HG02763 (cell line): ENCODE measurements around the gene DGKB.

ENCODE experiments used
- ATAC-seq: cut with Tn5 transposase; IDR thresholded peaks from one replicate; pipeline ENCODE4 v1.9.1; 2021; ENCODE audit warnings: mild to moderate bottlenecking, moderate library complexity; ENCODE audit not compliant: unreplicated experiment

The DGKB gene

DNA sequence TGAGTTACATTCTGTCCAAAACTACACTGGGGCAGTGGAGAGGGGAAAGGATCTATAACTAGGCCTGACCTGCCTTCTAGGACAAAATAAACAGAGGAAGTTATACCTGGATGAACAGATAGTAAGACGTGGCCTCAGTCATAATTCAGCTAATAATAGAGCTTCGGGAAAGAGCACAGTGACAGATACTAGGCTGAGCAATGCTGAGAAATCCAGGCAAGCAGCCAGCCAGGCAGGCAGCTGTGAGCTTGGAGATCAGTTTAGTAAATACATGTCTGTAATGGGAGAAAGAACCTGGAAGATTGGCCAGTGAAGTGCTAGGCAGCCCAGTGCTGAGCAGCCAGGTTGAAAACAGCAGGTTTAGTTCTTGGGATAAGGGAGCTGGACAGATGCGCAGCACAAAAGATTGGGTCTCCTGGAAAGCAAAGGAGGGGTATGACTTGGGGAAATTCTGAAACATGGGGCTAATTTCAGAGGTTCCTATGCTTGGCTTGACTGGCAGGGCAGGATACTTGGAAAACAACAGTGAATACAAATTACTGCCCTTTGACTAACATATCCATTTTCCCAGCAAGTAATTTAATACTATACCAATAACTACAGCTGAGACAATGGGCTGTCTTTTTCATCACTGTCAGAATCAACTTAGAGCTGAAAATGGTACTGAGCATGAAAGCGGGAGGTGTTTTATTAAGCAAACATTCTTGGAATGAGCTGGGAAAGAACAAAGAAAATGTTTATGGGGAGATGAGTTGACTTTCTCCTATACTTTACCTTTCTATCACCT is 140.8 kb downstream of the DGKB start:
- ATAC-seq: no peak

DNA sequence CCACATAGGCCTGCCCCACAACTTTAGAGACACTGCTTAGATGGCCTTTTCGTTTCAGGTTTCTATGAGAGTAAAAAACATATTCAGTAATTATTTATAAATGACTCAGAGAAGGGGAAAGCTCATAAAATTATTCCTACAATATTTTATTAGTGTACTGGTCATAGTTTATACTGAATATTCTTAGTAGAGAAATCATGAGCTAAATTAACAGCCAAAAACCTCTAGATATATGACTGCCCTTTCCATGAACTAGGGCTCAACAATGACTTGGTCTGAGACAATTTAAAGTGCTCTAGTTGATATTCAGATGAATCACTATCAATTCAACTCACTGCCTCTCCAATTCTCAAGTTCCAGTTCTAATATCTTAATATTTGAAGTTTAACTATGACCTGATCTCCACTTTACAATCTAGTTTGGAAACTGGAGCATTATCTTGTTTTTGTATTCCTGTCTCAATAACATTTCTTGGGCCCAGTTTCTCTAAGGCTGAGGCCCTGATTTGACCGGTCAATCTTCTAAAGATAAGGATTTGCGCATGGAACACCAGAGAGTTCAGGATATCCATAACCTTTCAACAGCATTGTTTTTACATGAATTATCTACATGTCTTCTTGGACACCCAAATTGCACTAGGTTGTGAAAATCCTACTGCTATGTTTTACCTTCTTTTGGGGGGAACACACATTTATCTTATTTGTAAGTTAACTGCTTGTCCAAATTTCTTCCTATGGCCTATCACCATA is 141.6 kb downstream of the DGKB start:
- ATAC-seq: no peak

DNA sequence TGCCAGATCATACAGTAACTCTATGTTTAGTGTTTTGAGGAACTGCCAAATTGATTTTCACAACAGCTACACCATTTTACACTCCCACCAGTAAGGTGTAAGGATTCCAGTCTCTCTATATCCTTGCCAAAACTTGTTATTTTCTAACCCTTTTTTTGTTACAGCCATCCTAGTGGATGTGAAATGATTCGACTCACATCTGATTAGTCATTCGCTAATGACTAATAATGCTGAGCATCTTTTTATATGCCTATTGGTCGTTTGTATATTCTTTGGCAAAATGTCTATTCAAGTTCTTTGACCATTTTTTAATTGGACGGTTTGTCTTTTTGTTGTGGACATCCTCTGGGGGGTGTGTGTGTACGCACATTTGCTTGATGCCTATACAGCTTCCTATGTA is 142.8 kb downstream of the DGKB start:
- no peak for ATAC-seq

DNA sequence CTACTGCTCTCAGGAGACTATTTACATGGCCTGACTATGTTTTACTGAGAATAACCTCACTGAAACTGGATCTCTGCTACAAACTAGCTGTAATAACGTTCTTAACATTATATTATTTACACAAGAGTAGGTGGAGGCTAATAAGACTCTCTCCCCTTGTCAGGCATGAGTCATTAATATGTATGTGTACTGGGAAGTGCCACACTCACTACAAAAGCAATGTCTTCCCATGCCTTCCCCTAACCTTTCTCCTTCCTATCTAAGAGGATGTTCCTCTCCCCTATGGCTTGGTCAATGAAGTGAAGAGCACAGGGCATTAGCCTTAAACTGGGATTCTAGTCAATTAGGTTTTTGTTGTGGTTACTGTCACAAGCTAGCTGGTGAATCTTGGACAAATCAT is 147.9 kb downstream of the DGKB start:
- no peak for ATAC-seq

DNA sequence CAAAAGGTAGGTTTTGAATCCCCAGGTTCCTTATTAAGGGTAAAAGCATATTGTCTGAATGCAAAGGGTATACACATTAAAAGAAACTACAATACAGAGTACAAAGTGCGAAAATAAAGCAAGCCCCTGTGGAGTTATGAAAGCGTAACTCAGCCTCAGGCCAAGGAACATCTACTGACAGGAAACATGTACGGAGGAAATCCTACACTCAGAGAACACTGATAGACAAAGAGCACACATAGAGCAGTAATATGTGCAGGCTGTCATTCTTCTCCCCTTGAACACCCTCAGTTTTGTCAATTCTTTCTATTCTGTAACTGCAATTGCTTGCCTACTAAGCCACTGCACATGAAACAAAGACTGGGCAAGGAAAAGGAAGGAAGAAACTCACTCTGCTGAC is 150.2 kb downstream of the DGKB start:
- no peak for ATAC-seq

DNA sequence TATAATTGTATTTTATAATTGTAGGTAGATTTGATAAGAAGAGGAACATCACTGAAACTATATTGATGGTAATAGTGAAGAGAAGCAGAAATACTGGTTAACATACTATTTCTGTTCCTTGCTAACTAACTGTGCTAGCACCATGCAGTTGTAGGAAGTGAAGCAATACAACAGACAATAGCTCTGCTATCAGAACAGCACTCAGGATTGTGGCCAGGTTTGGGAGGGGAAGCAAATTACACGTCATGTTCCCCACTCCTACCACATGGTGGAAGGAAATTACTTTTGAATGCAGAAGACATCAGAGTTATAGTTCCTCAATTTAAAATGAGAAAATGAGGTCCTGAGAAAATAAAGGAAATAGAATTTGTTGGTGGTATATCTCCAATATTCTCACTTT is 151.1 kb downstream of the DGKB start:
- no peak for ATAC-seq

DNA sequence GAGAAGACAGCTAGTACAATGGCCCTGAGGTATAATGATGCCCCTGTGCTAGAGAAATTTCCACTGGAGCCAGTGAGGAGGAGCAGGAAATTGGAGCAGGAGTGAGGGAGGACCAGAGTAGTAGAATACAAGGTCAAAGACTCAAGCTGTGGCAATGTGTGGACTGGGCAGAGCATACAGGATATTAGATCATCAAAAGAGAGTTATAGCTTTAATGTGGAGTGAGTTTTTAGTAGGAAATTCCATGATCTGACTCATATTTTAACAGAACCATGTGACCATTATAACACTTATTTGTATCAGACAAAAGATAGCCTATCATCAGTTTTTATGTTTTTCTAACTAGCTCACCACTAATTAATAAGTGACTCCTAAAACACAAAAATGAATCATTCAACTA is 154.1 kb downstream of the DGKB start:
- ATAC-seq: no peak

DNA sequence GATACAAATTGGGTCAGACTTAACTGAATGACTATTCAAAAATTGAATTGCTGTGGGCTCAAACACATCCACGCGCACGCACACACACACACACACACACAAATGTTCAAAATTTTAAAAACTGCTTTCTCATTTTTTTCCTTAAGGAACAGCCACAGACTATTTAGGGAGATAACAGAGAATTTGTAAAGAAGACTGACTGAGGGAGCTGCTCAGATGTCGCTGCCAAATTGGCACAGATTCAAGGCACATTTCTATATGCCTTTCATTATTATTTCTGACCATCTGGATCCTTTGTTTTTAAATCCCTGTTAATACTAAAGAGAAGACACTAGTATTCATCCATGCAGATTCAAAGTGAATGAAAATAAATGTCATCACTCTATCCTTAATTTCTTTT is 154.8 kb downstream of the DGKB start:
- no peak for ATAC-seq

DNA sequence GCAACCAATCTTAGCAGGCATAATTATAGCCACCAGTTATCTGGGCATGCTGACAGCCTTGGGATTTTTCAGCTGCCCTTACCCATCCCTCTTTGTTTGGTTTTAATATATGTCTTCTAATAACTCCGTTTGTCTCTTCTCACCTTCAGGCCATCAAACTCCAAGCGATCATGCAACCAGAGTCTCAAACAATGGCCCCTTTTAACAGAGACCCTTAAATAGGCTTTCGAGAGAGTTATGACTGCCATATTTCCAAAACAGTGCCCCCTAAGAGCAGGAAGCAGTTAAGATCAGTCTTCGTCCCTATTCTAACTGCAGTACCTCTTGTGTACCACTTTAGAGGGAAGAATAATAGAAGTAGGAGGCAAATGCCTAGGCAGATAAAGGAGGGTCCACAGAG is 157.5 kb downstream of the DGKB start:
- no peak for ATAC-seq

DNA sequence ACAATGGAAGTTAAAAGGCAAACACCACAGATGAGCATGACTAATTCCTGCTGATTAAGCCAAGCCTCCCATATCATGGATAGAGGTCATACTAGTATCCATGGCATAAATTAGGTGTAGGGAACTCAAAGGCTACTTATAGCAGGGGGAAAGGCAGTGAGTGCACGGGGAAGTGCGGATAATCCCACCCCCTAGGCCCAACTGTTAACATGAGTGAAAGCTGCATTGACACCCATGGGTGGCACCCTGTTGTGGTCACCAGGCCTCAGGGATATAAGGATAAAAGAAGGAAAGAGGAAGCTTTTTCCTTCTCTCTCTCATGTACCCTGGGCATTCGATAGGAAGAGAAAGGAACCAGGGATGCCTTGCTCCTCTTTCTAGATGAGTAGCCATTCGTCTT is 161.9 kb downstream of the DGKB start:
- no peak for ATAC-seq

DNA sequence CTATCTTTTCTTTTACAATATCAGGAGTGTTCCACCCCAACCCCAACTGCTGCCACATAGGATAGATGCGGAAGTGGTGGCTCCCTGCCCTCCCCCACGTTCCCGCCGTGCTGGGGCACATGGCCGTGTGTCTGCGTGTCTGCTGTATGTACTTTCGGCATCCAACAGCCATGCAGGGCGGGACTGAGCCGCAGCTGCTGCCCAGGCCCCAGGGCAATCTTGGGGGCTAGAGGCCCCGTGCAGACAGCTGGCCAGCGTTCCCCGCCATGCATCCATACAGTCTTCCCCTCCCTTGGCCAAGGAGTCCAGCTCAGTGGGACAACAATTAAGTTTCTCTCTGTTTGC is 162.7 kb downstream of the DGKB start:
- ATAC-seq: no peak

DNA sequence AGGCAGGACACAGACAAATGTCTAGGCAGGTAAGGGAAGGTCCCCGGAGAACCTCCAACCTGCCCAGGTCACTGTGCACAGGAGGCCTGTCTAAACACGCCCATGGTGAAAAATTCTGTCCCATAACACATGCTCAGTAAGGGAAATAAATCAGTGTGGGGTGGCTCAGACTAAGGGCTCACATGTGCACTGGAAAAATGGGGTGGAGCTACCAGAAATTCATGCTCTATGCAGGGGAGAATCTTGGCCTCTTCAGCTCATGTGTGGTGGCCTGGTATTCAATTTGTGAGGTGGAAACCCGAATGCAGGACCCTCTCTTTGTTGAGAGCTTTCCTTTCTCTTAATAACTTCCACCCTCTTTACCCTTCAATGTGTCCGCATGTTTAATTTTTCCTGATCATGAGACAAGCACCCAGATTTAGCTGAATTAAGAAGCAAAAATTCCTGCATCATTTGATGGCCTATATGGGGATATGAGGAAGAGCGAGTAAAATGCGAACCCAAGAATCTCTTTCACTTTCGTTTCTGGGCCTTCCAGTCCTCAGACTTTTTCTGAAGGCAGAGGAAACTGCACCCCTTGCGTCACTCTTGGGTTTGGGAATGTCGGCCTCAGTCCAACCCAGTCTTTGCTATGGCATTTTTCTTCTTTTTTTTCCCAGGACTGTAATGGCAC is 163.2 kb downstream of the DGKB start:
- ATAC-seq: no peak

DNA sequence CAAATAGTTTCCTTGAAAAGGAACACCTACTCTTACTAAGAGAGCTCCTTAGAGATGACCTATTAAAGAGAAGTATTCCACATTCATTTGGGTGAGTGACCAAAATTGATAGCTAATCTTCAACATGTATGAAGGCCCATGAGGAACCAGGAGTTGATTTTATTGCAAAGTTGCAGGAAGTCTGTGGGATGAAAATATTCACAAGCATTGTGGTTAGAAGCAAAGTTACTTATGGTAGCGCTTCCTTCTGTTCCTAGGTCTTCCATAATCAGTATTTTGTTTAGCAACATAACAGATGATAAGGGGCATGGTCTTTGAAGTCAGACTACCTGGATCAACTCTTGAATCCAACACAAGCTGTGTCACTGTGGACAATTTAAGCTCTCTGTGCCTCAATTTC is 164.5 kb downstream of the DGKB start:
- no peak for ATAC-seq

DNA sequence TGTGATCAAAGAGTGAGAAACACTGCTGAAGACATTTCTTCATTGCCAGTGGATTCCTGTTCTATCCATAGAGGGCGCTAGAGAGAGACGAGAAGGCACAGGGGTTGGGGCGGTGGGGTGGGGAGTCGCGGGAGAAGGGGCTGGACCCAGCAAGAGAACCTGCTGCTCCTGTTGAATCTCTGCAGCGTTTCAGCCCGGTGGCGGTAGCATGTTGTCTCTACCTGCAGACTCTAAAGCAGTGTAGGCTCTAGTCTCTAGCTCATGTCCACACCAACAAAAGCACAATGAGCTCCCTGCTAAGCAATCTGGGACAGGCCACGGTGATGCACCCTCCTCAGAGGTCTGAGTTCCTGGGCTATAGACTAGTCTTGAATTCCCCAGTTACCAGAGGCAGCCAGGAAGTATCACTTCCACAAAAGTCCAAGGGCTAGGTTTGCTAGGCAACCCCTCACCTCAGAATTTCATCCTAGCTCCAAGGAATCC is 167.7 kb downstream of the DGKB start:
- no peak for ATAC-seq

DNA sequence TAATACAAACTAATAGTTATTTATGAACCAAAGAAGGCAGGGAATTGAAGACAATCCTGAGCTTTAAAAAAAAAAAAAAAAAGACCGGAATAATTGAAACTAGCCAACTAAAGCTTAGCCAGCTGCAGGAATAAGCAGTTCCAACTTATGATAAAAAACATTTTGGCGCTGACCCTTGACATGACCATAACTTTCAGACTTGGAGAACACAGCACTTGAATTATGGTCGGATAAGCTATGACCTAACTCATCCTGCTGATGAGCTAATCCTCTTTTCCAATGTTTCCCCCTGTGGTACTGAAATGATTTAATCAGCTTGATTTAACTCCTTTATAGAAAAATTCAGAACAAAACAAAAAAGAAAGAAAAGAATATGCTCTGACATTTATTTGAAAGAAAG is 181.8 kb downstream of the DGKB start:
- ATAC-seq: no peak

DNA sequence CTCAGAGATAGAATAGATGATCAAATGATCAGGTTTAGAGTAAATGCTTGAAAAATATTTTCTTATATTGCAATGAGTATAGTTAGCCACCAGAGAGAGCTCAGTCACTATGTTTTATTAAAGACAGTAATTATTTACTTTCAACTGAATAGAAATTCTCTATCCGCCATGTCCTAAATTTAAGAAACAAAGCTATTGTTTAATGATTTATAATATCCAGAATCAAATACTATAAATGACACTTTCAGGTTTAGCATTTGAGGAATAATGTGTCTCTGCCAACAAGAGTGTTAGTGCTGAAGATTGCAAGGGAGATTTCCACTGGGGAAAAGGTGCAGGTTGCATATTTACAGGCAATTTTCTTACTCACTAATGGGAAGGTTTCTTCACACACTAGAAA is 184.7 kb downstream of the DGKB start:
- no peak for ATAC-seq

DNA sequence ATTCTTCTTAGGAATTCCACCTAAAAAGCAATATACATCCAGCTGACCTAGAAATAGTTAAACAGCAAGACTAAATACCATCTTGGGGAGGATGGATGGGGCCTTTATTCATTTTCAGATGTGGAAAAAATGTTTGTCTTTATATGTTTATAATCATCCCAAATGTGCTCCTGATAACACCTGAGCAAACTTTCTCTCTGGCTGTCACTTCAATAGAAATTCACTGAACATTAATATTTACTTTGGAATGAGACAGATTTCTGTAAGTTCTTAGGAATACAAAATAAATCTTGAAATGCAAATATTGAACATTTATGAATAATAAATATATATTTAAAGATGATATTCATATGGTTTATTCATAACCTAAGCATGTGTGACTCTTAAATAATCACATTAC is 185.4 kb downstream of the DGKB start:
- no peak for ATAC-seq

DNA sequence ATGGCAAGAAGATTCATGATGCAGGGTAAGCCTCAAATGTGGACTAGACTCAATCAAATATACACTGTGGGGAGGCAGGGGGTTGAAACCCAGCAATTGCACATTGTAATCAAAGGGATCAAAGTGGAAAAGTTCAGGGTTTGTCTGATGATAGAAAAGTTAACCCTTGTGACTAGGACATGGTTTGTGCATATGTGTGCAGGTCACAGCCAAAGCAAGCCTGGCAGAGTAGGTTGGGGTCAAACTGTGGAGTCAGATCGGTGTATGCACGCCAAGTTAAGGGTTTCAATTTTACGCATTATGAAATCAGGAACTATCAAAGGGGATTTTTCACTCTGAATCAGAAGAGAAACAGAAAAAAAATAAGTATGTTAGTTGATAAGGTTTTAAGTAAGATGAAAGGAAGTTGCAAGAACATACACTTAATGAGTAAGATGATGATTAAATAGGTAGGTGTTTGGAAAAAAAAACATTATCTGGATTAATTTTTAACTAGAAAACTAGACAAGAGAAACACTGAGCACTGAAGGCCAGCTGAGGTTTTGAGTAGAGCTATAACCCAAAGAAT is 188.3 kb downstream of the DGKB start:
- ATAC-seq: peak; percentile 93

DNA sequence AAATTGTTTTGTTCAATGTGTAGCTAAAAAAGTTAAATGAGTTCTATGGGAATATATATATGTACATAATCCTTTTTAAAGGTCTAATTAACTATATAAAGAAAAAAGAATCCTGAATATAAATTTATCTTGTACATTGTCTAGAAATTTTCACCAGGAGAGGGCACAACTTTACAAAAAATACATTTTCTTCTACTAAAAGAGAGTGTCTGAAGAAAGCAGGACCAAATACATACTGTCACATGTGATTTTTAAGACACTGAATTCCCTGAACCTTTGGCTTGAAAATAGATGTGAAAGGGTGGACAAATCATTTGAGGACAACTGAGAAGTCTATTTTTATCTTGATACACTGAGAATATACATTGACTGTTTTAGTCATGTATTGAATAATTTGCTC is 204.3 kb downstream of the DGKB start:
- no peak for ATAC-seq

DNA sequence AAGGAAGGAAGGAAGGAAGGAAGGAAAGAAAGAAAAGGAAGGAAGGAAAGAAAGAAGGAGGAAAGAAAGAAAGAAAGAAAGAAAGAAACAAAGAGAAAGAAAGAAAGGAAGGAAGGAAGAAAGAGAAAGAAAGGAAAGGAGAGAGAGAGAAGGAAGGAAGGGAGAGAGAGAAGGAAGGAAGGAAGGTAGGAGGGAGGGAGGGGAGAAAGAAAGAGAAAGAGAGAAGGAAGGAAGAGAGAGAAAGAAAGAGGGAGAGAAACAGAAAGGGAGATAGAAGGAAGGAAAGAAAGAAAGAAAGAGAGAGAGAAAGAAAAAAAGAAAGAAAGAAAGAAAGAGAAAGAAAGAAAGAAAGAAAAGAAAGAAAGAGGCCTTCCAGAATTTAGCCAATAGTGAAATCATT is 204.9 kb downstream of the DGKB start:
- ATAC-seq: no peak

DNA sequence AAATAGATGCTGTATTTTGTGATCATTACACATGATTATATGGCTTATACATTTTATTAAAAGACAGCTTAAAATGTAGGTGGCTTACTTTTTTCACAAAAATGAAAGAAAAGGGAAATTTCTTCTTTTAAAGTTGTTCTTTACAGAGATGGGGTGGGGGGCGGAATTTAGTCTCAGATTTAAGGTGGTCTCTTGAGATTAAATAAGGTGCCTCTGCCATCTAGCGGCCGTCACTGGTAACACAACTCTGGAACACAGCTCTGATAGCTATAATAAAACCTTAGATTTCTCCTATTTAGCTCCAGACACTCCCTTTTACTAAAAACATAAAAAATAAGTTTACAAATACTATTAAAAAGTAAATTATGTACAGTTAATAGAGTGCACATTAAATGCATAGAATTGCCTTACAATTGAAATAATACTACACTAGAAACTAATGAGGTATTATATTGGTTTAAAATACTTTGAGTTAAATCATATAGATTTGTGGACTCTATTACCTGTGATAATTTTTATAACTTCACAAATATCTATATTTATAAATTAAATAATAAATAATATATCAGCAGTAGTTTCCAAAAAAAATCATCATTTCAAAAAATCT is 210.9 kb downstream of the DGKB start:
- ATAC-seq: peak; percentile 66
